Keratinocyte (primary cell): ENCODE data around the gene MTFP1. TPM values are rescaled to one million over a fixed set of nuclear protein-coding genes. Genes with fewer than 3 reads are reported as not detected.

ENCODE experiments used
- DNase-seq: peaks from one replicate; pipeline ENCODE4 v3.0.0-alpha.2; 2011; ENCODE audit warnings: low read depth, missing footprints, low spot score
- FAIRE-seq: peaks from 2 replicates; lab custom pipeline; 2011; peaks lifted over from hg19 to GRCh38; lab: Jason Lieb, UNC
- H2AFZ ChIP-seq: 2 replicates; pipeline ENCODE4 v1.6.0; 2012; ENCODE audit warnings: low read length, control low read depth, inconsistent platforms; ENCODE audit not compliant: control insufficient read depth
- H3K27ac ChIP-seq: 2 replicates; pipeline ENCODE4 v1.5.1; 2011; ENCODE audit warnings: low read length; ENCODE audit not compliant: control insufficient read depth, insufficient read depth
- H3K27me3 ChIP-seq: 3 replicates; pipeline ENCODE4 v1.6.0; 2011; ENCODE audit warnings: low read length; ENCODE audit not compliant: control insufficient read depth, insufficient read depth; ENCODE audit errors: extremely low read depth
- H3K36me3 ChIP-seq, 2 experiments: 2 replicates in 1 of 2; 3 replicates in 1 of 2; pipeline ENCODE4 v1.5.1; 2011; ENCODE audit warnings: low read length in 2 of 2, mild to moderate bottlenecking in 1 of 2; ENCODE audit not compliant: control insufficient read depth in 2 of 2, insufficient read depth in 2 of 2; ENCODE audit errors: extremely low read depth in 1 of 2
- H3K4me1 ChIP-seq: 3 replicates; pipeline ENCODE4 v1.5.1; 2011; ENCODE audit warnings: low read length; ENCODE audit not compliant: control insufficient read depth, insufficient read depth; ENCODE audit errors: extremely low read depth
- H3K4me2 ChIP-seq: 3 replicates; pipeline ENCODE4 v1.6.0; 2011; ENCODE audit warnings: low read depth, low read length; ENCODE audit not compliant: control insufficient read depth, insufficient read depth; ENCODE audit errors: extremely low read depth
- H3K4me3 ChIP-seq, 3 experiments: fragments of 200-600 bp in 1 of 3; sonication (generic) in 1 of 3; 2 replicates in 2 of 3; 3 replicates in 1 of 3; pipeline ENCODE4 v1.5.1; 2011 to 2016; ENCODE audit warnings: low read length in 3 of 3, mild to moderate bottlenecking in 3 of 3, control low read depth in 2 of 3, inconsistent platforms in 1 of 3, low read depth in 1 of 3, mixed read lengths in 1 of 3, mixed run types in 1 of 3, moderate library complexity in 1 of 3; ENCODE audit not compliant: control insufficient read depth in 2 of 3, insufficient read depth in 2 of 3; ENCODE audit errors: extremely low read depth in 1 of 3
- H3K79me2 ChIP-seq: 2 replicates; pipeline ENCODE4 v1.6.0; 2012; ENCODE audit warnings: low read length; ENCODE audit not compliant: control insufficient read depth, insufficient read depth
- H3K9ac ChIP-seq: 3 replicates; pipeline ENCODE4 v1.6.0; 2011; ENCODE audit warnings: low read length; ENCODE audit not compliant: control insufficient read depth, insufficient read depth; ENCODE audit errors: extremely low read depth
- H3K9me1 ChIP-seq: 3 replicates; pipeline ENCODE4 v1.6.0; 2011; ENCODE audit warnings: low read length; ENCODE audit not compliant: control insufficient read depth, insufficient read depth; ENCODE audit errors: extremely low read depth
- H3K9me3 ChIP-seq: 2 replicates; pipeline ENCODE4 v1.5.1; 2012; ENCODE audit warnings: low read depth, low read length; ENCODE audit not compliant: control insufficient read depth
- H4K20me1 ChIP-seq: 3 replicates; pipeline ENCODE4 v1.6.0; 2011; ENCODE audit warnings: low read length; ENCODE audit not compliant: control insufficient read depth, insufficient read depth; ENCODE audit errors: extremely low read depth
- CTCF ChIP-seq, 3 experiments: IDR thresholded peaks in 1 of 3; conservative IDR thresholded peaks in 1 of 3; optimal IDR thresholded peaks in 1 of 3; 2 replicates in 2 of 3; 3 replicates in 1 of 3; pipeline versions ENCODE3 to v1.5.1; 2011; ENCODE audit warnings: low read length in 3 of 3, mild to moderate bottlenecking in 3 of 3, moderate library complexity in 2 of 3, control low read depth in 1 of 3, inconsistent platforms in 1 of 3; ENCODE audit not compliant: insufficient read depth in 2 of 3; ENCODE audit errors: extremely low read depth in 1 of 3
- EZH2 ChIP-seq: IDR thresholded peaks from one replicate; pipeline ENCODE4 v1.6.1; 2012; ENCODE audit warnings: inconsistent platforms, mild to moderate bottlenecking, low read length, moderate library complexity
- dilution Hi-C: fragments of 300-500 bp; cut with MboI; formaldehyde crosslinking; loops from one replicate; pipeline ENCODE4 v1.7.0; 2020; ENCODE audit warnings: low sequenced_read_pairs; ENCODE audit not compliant: extremely low pct_ligation_motif_present
- polyA plus RNA-seq, 5 experiments: library from polyadenylated mRNA; depleted of rRNA in 3 of 5; stranded (reverse) in 3 of 5; stranded (forward) in 1 of 5; unstranded in 1 of 5; fragments of >200 nt; gene quantifications; 1 replicate in 1 of 5; 2 replicates in 3 of 5; 3 replicates in 1 of 5; pipeline versions ENCODE4 v1.2.1 to v1.2.3, GENCODE V29; 2011 to 2012; ENCODE audit warnings: missing spikeins in 2 of 5, low read depth in 1 of 5, low replicate concordance in 1 of 5

The MTFP1 gene
- polyA plus RNA-seq, 1 donor (not counting 4 experiments of a cell fraction or from before 2014, with no cell fraction given): 8.4 TPM

GRCh38 chr22:30439836-30440235, 14.3 kb downstream of the MTFP1 start:
- dilution Hi-C loops: no loop called here
- Histone ChIP-seq H3K9ac (no peak overlapping the region), H3K27me3 (no peaks in the 10 kb centered on the region), H3K27ac (no peak overlapping the region), H4K20me1 (no peaks in the 10 kb centered on the region), H3K36me3 (no peaks in the 10 kb centered on the region), H3K79me2 (no peaks in the 10 kb centered on the region), H2AFZ (no peak overlapping the region), H3K9me1 (no peaks in the 10 kb centered on the region), H3K9me3 (peaks cover 2% of the 10 kb centered on the region), H3K4me3 (no peak overlapping the region), H3K4me1 (peaks cover 31% of the 10 kb centered on the region), H3K4me2 (no peak overlapping the region)
- FAIRE-seq: no peak
- TF ChIP-seq CTCF (optimal IDR thresholded peaks at IDR 0.05 in 1 of 3, IDR thresholded peaks at IDR 0.05 in 1 of 3, conservative IDR thresholded peaks at IDR 0.05 in 1 of 3; ENCODE audit: extremely low read depth in 1 of 3, insufficient read depth in 2 of 3, low read length in 3 of 3): no peak
- TF ChIP-seq EZH2: no peak
- no peak for DNase-seq

GRCh38 chr22:30441088-30441487, 15.5 kb downstream of the MTFP1 start:
- no peak overlapping the region for H3K9ac ChIP-seq
- no peak overlapping the region for H3K4me2 ChIP-seq
- H3K9me1 ChIP-seq: no peaks in the 10 kb centered on the region
- no peaks in the 10 kb centered on the region for H4K20me1 ChIP-seq
- no peaks in the 10 kb centered on the region for H3K27me3 ChIP-seq
- peaks cover 19% of the 10 kb centered on the region for H3K4me1 ChIP-seq
- H3K27ac ChIP-seq: no peak overlapping the region
- dilution Hi-C loops: no loop called here
- TF ChIP-seq CTCF (optimal IDR thresholded peaks at IDR 0.05 in 1 of 3, IDR thresholded peaks at IDR 0.05 in 1 of 3, conservative IDR thresholded peaks at IDR 0.05 in 1 of 3; ENCODE audit: extremely low read depth in 1 of 3, insufficient read depth in 2 of 3, low read length in 3 of 3) (no peak), EZH2 (no peak)
- no peak overlapping the region for H2AFZ ChIP-seq
- H3K9me3 ChIP-seq: peaks cover 2% of the 10 kb centered on the region
- no peaks in the 10 kb centered on the region for H3K36me3 ChIP-seq
- DNase-seq: no peak
- no peak for FAIRE-seq
- H3K4me3 ChIP-seq: no peak overlapping the region
- no peaks in the 10 kb centered on the region for H3K79me2 ChIP-seq
